Measurements from ENCODE around the gene REC114.
A peak's percentile ranks its signal among the peaks of the same experiment; 100 is the strongest.

The REC114 gene

GRCh38 chr15:73569361-73569760 lies 126.4 kb downstream of the REC114 start:
- in situ Hi-C loops (cut with HindIII; ENCODE audit: low pct_ligation_motif_present, low sequenced_read_pairs), result no loop called here
- H3K27me3 ChIP-seq (replicated peaks), result no peaks in the 10 kb centered on the region
- peaks cover 32% of the 10 kb centered on the region for H3K36me3 ChIP-seq (replicated peaks)
- no peak for DNase-seq
- H3K27ac ChIP-seq, result no peak overlapping the region
- TF ChIP-seq CTCF (IDR thresholded peaks at IDR 0.05; ENCODE audit: low read depth, low read length, missing control alignments), result no peak
- no peak overlapping the region for H3K4me3 ChIP-seq (ENCODE audit: low read depth, low read length)

- in situ Hi-C loops (cut with HindIII; ENCODE audit: low pct_ligation_motif_present, low sequenced_read_pairs), result no loop called here
- no peaks in the 10 kb centered on the region for H3K27me3 ChIP-seq (replicated peaks)
- H3K36me3 ChIP-seq (replicated peaks), result peaks cover 37% of the 10 kb centered on the region
- no peak for TF ChIP-seq CTCF (IDR thresholded peaks at IDR 0.05; ENCODE audit: low read depth, low read length, missing control alignments)
- DNase-seq, result no peak
- no peak overlapping the region for H3K4me3 ChIP-seq (ENCODE audit: low read depth, low read length)
- no peak overlapping the region for H3K27ac ChIP-seq
Observed at GRCh38 chr15:73570355-73571032, 127.5 kb downstream of the REC114 start.

- Histone ChIP-seq H3K4me3 (ENCODE audit: low read depth, low read length) (no peak overlapping the region), H3K36me3 (replicated peaks) (peaks cover 37% of the 10 kb centered on the region), H3K27ac (no peak overlapping the region), H3K27me3 (replicated peaks) (no peaks in the 10 kb centered on the region)
- in situ Hi-C loops (cut with HindIII; ENCODE audit: low pct_ligation_motif_present, low sequenced_read_pairs), result no loop called here
- TF ChIP-seq CTCF (IDR thresholded peaks at IDR 0.05; ENCODE audit: low read depth, low read length, missing control alignments), result no peak
- DNase-seq, result no peak
Observed at GRCh38 chr15:73571346-73571745, 128.4 kb downstream of the REC114 start.

- Histone ChIP-seq H3K27ac (no peak overlapping the region), H3K36me3 (replicated peaks) (peaks cover 37% of the 10 kb centered on the region), H3K4me3 (ENCODE audit: low read depth, low read length) (no peak overlapping the region), H3K27me3 (replicated peaks) (no peaks in the 10 kb centered on the region)
- no peak for DNase-seq
- in situ Hi-C loops (cut with HindIII; ENCODE audit: low pct_ligation_motif_present, low sequenced_read_pairs), result no loop called here
- TF ChIP-seq CTCF (IDR thresholded peaks at IDR 0.05; ENCODE audit: low read depth, low read length, missing control alignments), result no peak
Observed at GRCh38 chr15:73572296-73572695, 129.3 kb downstream of the REC114 start.

- DNase-seq, result no peak
- peaks cover 37% of the 10 kb centered on the region for H3K36me3 ChIP-seq (replicated peaks)
- TF ChIP-seq CTCF (IDR thresholded peaks at IDR 0.05; ENCODE audit: low read depth, low read length, missing control alignments), result no peak
- H3K4me3 ChIP-seq (ENCODE audit: low read depth, low read length), result no peak overlapping the region
- in situ Hi-C loops (cut with HindIII; ENCODE audit: low pct_ligation_motif_present, low sequenced_read_pairs), result no loop called here
- H3K27ac ChIP-seq, result no peak overlapping the region
- H3K27me3 ChIP-seq (replicated peaks), result no peaks in the 10 kb centered on the region
Observed at GRCh38 chr15:73573037-73573436, 130.1 kb downstream of the REC114 start.

- no peak for TF ChIP-seq CTCF (IDR thresholded peaks at IDR 0.05; ENCODE audit: low read depth, low read length, missing control alignments)
- Histone ChIP-seq H3K27me3 (replicated peaks) (no peaks in the 10 kb centered on the region), H3K27ac (no peak overlapping the region), H3K4me3 (ENCODE audit: low read depth, low read length) (no peak overlapping the region), H3K36me3 (replicated peaks) (peaks cover 34% of the 10 kb centered on the region)
- DNase-seq, result peak; percentile 25
- in situ Hi-C loops (cut with HindIII; ENCODE audit: low pct_ligation_motif_present, low sequenced_read_pairs), result no loop called here
Observed at GRCh38 chr15:73573572-73573971, 130.6 kb downstream of the REC114 start.
